ENCODE data around the gene ZNF227. TPM values are rescaled to one million over a fixed set of nuclear protein-coding genes. Genes with fewer than 3 reads are reported as not detected.
"Not testable (repeated sequence)": the region's sequence is repeated elsewhere in the genome, so short reads cannot be mapped to it uniquely, and the experiment has no call there.

Gene ZNF227
- total RNA-seq, 2 experiments from 2014 or later = 16.2 to 17.2 TPM

DNA sequence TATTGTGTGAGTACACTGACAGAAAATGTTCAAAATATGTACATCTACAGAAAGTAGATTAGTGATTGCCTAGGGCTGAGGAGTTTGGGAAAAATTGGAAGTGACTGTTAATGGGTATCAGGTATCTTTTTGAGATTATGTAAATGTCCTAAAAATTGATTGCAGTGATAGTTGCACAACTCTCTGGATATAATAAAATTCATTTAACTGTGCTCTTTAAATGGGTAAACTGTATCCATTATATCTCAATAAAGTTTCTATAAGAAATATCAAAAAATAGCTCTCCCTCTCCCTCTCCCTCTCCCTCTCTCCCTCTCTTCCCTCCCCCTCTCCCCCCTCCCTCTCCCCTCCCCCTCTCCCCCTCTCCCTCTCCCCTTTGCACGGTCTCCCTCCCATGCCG, 9.4 kb upstream of the ZNF227 start:
- ATAC-seq (ENCODE audit: poor library complexity) = no peak
- CTCF ChIA-PET = no interaction called here
- Mint-ChIP-seq H3K27me3 (peaks cover 15% of the 10 kb centered on the region), H3K9me3 (peaks cover 11% of the 10 kb centered on the region), H3K36me3 (ENCODE audit: low read depth) (peaks cover 24% of the 10 kb centered on the region), H3K27ac (no peak overlapping the region), H3K4me3 (no peak overlapping the region), H3K4me1 (ENCODE audit: low read depth) (peaks cover 11% of the 10 kb centered on the region)
- Histone ChIP-seq H3K9me3 (ENCODE audit: control insufficient read depth in 1 of 2, insufficient read depth in 1 of 2, low read length in 2 of 2) (peaks cover 26 to 38% of the 10 kb centered on the region in 2 experiments), H3K27me3 (ENCODE audit: control insufficient read depth in 1 of 2, insufficient read depth in 2 of 2, low read length in 2 of 2) (peaks cover 3 to 12% of the 10 kb centered on the region in 2 experiments), H3K4me1 (ENCODE audit: insufficient read depth, low read length) (peaks cover 7% of the 10 kb centered on the region), H3K36me3 (ENCODE audit: insufficient read depth, low read length) (no peaks in the 10 kb centered on the region), H3K4me3 (ENCODE audit: low read length) (no peak overlapping the region), H3K27ac (ENCODE audit: low read depth in 1 of 2, low read length in 2 of 2) (no peak overlapping the region)
- POLR2A ChIA-PET = no interaction called here
- TF ChIP-seq, protein P1, sequence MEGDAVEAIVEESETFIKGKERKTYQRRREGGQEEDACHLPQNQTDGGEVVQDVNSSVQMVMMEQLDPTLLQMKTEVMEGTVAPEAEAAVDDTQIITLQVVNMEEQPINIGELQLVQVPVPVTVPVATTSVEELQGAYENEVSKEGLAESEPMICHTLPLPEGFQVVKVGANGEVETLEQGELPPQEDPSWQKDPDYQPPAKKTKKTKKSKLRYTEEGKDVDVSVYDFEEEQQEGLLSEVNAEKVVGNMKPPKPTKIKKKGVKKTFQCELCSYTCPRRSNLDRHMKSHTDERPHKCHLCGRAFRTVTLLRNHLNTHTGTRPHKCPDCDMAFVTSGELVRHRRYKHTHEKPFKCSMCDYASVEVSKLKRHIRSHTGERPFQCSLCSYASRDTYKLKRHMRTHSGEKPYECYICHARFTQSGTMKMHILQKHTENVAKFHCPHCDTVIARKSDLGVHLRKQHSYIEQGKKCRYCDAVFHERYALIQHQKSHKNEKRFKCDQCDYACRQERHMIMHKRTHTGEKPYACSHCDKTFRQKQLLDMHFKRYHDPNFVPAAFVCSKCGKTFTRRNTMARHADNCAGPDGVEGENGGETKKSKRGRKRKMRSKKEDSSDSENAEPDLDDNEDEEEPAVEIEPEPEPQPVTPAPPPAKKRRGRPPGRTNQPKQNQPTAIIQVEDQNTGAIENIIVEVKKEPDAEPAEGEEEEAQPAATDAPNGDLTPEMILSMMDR (IDR thresholded peaks at IDR 0.05) = no peak
- DNase-seq = no peak
- intact Hi-C loops (cut with DNase I, micrococcal nuclease) = no loop called here

DNA sequence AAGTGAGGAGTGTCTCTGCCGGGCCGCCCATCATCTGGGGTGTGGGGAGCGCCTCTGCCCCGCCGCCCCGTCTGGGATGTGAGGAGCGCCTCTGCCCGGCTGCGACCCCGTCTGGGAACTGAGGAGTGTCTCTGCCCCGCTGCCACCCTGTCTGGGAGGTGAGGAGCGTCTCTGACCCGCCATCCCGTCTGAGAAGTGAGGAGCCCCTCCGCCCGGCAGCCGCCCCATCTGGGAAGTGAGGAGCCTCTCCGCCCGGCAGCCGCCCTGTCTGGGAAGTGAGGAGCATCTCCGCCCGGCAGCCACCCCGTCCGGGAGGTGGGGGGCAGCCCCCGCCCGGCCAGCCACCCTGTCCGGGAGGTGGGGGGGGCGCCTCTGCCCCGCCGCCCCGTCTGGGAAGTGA, 8.5 kb upstream of the ZNF227 start:
- ATAC-seq (ENCODE audit: poor library complexity); H3K4me1 ChIP-seq (ENCODE audit: insufficient read depth, low read length); H3K27ac Mint-ChIP-seq; H3K4me3 Mint-ChIP-seq; H3K27ac ChIP-seq (ENCODE audit: low read depth in 1 of 2, low read length in 2 of 2); DNase-seq; intact Hi-C loops (cut with DNase I, micrococcal nuclease); H3K4me3 ChIP-seq (ENCODE audit: low read length); H3K36me3 ChIP-seq (ENCODE audit: insufficient read depth, low read length); POLR2A ChIA-PET; CTCF ChIA-PET: not testable (repeated sequence)
- H3K4me1 Mint-ChIP-seq (ENCODE audit: low read depth) = peaks cover 11% of the 10 kb centered on the region
- peaks cover 23 to 32% of the 10 kb centered on the region in 2 experiments for H3K9me3 ChIP-seq (ENCODE audit: control insufficient read depth in 1 of 2, insufficient read depth in 1 of 2, low read length in 2 of 2)
- peaks cover 16% of the 10 kb centered on the region for H3K9me3 Mint-ChIP-seq
- H3K27me3 Mint-ChIP-seq = peaks cover 15% of the 10 kb centered on the region
- H3K27me3 ChIP-seq (ENCODE audit: control insufficient read depth in 1 of 2, insufficient read depth in 2 of 2, low read length in 2 of 2) = peaks cover 3 to 12% of the 10 kb centered on the region in 2 experiments
- H3K36me3 Mint-ChIP-seq (ENCODE audit: low read depth) = peaks cover 24% of the 10 kb centered on the region

DNA sequence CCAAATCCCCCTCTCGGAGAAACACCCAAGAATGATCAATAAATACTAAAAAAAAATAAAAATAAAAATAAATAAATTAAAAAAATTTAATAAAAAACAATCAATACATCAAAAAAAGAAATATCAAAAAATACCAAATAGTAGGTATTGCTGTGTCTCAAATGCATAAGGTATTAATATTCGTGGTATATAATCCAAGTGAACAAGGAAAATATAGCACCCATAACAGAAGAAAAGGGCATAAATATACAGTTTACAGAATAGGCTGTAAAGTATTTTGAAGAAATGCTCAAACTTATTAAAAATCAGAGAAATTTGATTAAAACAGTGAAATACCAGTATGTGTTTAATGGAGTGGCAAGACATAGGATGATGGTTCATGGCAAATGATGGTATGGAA, 7.6 kb upstream of the ZNF227 start:
- no peak overlapping the region for H3K27ac Mint-ChIP-seq
- H3K4me1 ChIP-seq (ENCODE audit: insufficient read depth, low read length) = peaks cover 7% of the 10 kb centered on the region
- intact Hi-C loops (cut with DNase I, micrococcal nuclease) = loop anchor here in 1 of 2 experiments (5.0 kb wide), 3 partner anchors 112 to 302 kb away; partner anchors contain the start of genes ZNF224 and ZNF284
- H3K4me1 Mint-ChIP-seq (ENCODE audit: low read depth) = peaks cover 11% of the 10 kb centered on the region
- peaks cover 0 to 12% of the 10 kb centered on the region in 2 experiments for H3K27me3 ChIP-seq (ENCODE audit: control insufficient read depth in 1 of 2, insufficient read depth in 2 of 2, low read length in 2 of 2)
- peaks cover 15 to 31% of the 10 kb centered on the region in 2 experiments for H3K9me3 ChIP-seq (ENCODE audit: control insufficient read depth in 1 of 2, insufficient read depth in 1 of 2, low read length in 2 of 2)
- no peak overlapping the region for H3K27ac ChIP-seq (ENCODE audit: low read depth in 1 of 2, low read length in 2 of 2)
- peaks cover 15% of the 10 kb centered on the region for H3K27me3 Mint-ChIP-seq
- H3K9me3 Mint-ChIP-seq = peaks cover 16% of the 10 kb centered on the region
- ChIA-PET CTCF (no interaction called here), POLR2A (no interaction called here)
- TF ChIP-seq, protein P1 (IDR thresholded peaks at IDR 0.05) = no peak
- DNase-seq (no peak), ATAC-seq (ENCODE audit: poor library complexity) (no peak)
- no peaks in the 10 kb centered on the region for H3K36me3 ChIP-seq (ENCODE audit: insufficient read depth, low read length)
- no peak overlapping the region for H3K4me3 ChIP-seq (ENCODE audit: low read length)
- H3K4me3 Mint-ChIP-seq = no peak overlapping the region
- peaks cover 24% of the 10 kb centered on the region for H3K36me3 Mint-ChIP-seq (ENCODE audit: low read depth)
